ENCODE results near the gene PTPRB. TPM values are rescaled to one million over a fixed set of nuclear protein-coding genes. Genes with fewer than 3 reads are reported as not detected.

Gene PTPRB
- total and polyA plus RNA-seq, 2 of the 4 experiments (the other 2 are of a cell fraction): 4.1 to 6.5 TPM

DNA sequence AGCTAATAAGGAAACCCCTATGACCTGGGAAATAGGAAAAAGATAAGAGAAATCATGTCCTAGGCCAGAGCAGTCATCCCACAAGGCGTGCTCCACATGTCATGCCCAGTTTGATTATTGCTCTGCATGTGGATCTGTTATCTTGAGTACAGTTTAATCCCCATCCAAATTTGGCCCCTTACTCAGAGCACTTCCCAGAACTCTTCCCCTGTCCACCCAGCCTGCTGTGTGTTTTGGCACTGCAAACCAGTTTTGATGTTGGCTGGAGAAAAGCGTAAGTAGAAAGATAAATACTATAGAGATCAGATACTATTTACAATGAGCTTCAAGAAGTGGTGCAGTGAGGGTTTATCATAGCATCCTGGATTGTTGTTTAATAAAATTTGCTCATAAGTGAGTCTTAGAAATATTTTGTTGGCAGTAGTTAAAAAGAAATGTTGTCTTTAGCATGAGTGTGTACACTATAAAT is 83.8 kb downstream of the PTPRB start:
- ChIA-PET CTCF (no interaction called here), POLR2A (ENCODE audit: unreplicated experiment) (no interaction called here)
- no CpG with 5 or more reads among the region's 2 CpGs for WGBS, 2 experiments (ENCODE audit: extremely low coverage in 2 of 2, insufficient read length in 1 of 2)
- dilution Hi-C loops (cut with HindIII; ENCODE audit: low sequenced_read_pairs, unreplicated experiment) (no loop called here), in situ Hi-C loops (cut with MboI; ENCODE audit: low sequenced_read_pairs) (no loop called here), intact Hi-C loops (cut with micrococcal nuclease) (no loop called here)
- no peak overlapping the region for H2AFZ ChIP-seq (replicated peaks; ENCODE audit: low read length, poor library complexity)
- no peak overlapping the region for H3K4ac ChIP-seq (ENCODE audit: low read depth, low read length)
- no peak overlapping the region for H3K9ac ChIP-seq (ENCODE audit: low read depth, low read length)
- H4K91ac ChIP-seq (ENCODE audit: insufficient read depth, low read depth, low read length): no peak overlapping the region
- DNase-seq: no peak
- no peak overlapping the region for H2BK5ac ChIP-seq (ENCODE audit: low read depth, low read length, poor library complexity, severe bottlenecking)
- no peak overlapping the region for H4K5ac ChIP-seq (ENCODE audit: low read depth, low read length)
- no TSS peak for BruUV-seq (replicated peaks)
- H3K23ac ChIP-seq (ENCODE audit: low read depth, low read length): no peak overlapping the region
- no peak for TF ChIP-seq CEBPB (IDR thresholded peaks at IDR 0.05; ENCODE audit: low read depth, low read length)
- no peaks in the 10 kb centered on the region for H3K9me3 ChIP-seq (ENCODE audit: control insufficient read depth, insufficient read depth, low read length)
- H3K56ac ChIP-seq (ENCODE audit: extremely low read depth, insufficient read depth, low read length): no peak overlapping the region
- no peak for ATAC-seq (ENCODE audit: low read depth)
- no peak overlapping the region for H2AK9ac ChIP-seq (replicated peaks; ENCODE audit: low read depth, low read length, poor library complexity)
- no peak overlapping the region for H3K4me2 ChIP-seq (ENCODE audit: low read depth, low read length)
- H3K9me1 ChIP-seq (ENCODE audit: insufficient read depth, low read length): no peaks in the 10 kb centered on the region
- H3K14ac ChIP-seq (replicated peaks; ENCODE audit: low read depth, low read length): no peak overlapping the region
- H3K4me3 ChIP-seq (ENCODE audit: insufficient read depth, low read depth, low read length): no peak overlapping the region
- H3K36me3 ChIP-seq (ENCODE audit: control insufficient read depth, insufficient read depth, low read length): no peaks in the 10 kb centered on the region
- H2AK5ac ChIP-seq (ENCODE audit: low read depth, low read length): no peak overlapping the region
- no peaks in the 10 kb centered on the region for H3K4me1 ChIP-seq (ENCODE audit: control insufficient read depth, insufficient read depth, low read length)
- no peak overlapping the region for H3K27ac ChIP-seq (ENCODE audit: insufficient read depth, low read length)
- H4K20me1 ChIP-seq (ENCODE audit: insufficient read depth, low read length): no peaks in the 10 kb centered on the region
- no peaks in the 10 kb centered on the region for H3K27me3 ChIP-seq (ENCODE audit: control insufficient read depth, insufficient read depth, low read length)
- H4K8ac ChIP-seq (ENCODE audit: low read depth in 2 of 2, low read length in 2 of 2): no peak overlapping the region
- no peaks in the 10 kb centered on the region for H3K79me1 ChIP-seq (ENCODE audit: low read depth in 1 of 2, low read length in 2 of 2)
- no peak overlapping the region for H3K18ac ChIP-seq (ENCODE audit: low read depth, low read length)
- H2BK20ac ChIP-seq (ENCODE audit: low read depth, low read length): no peak overlapping the region
- no peak overlapping the region for H2BK120ac ChIP-seq (ENCODE audit: low read depth, low read length)
- H2BK15ac ChIP-seq (ENCODE audit: low read depth, low read length): no peak overlapping the region
